Kidney (tissue), 14 donors: ENCODE results near the gene LRRFIP1. TPM values are rescaled to one million over a fixed set of nuclear protein-coding genes. Genes with fewer than 3 reads are reported as not detected.

Experiments used
- DNase-seq, 5 donors: peaks; one replicate each; pipeline ENCODE4 v3.0.0-alpha.2; 2013 to 2020
- FAIRE-seq: peaks from 2 replicates; lab custom pipeline; 2012; peaks lifted over from hg19 to GRCh38; lab: Jason Lieb, UNC
- H3K27ac ChIP-seq, 2 donors: one replicate each; pipeline ENCODE4 v1.7.0; 2013; ENCODE audit warnings: low read depth in 2 of 2, low read length in 2 of 2, inconsistent platforms in 1 of 2
- H3K27me3 ChIP-seq: one replicate; pipeline ENCODE4 v1.7.1; 2013; ENCODE audit warnings: low read length, inconsistent platforms; ENCODE audit not compliant: control insufficient read depth, insufficient read depth
- H3K36me3 ChIP-seq, 3 donors: one replicate each; pipeline versions ENCODE4 v1.7.0 to v1.7.1; 2013; ENCODE audit warnings: low read length in 3 of 3, control low read depth in 1 of 3, inconsistent platforms in 1 of 3; ENCODE audit not compliant: insufficient read depth in 3 of 3, control insufficient read depth in 2 of 3
- H3K4me1 ChIP-seq, 3 donors: one replicate each; pipeline versions ENCODE4 v1.7.0 to v1.7.1; 2013; ENCODE audit warnings: low read length in 3 of 3, inconsistent platforms in 1 of 3, low read depth in 1 of 3; ENCODE audit not compliant: control insufficient read depth in 2 of 3, insufficient read depth in 2 of 3
- H3K4me3 ChIP-seq, 3 donors: one replicate each; pipeline versions ENCODE4 v1.7.0 to v1.8.1; 2013; ENCODE audit warnings: low read length in 3 of 3, control low read depth in 1 of 3, inconsistent platforms in 1 of 3
- H3K9ac ChIP-seq, 3 donors: one replicate each; pipeline versions ENCODE4 v1.7.0 to v1.7.1; 2013; ENCODE audit warnings: low read length in 3 of 3, control low read depth in 1 of 3, inconsistent platforms in 1 of 3
- H3K9me3 ChIP-seq, 3 donors: one replicate each; pipeline versions ENCODE4 v1.7.0 to v1.7.1; 2013; ENCODE audit warnings: low read length in 3 of 3, control low read depth in 1 of 3, inconsistent platforms in 1 of 3; ENCODE audit not compliant: control insufficient read depth in 2 of 3, insufficient read depth in 1 of 3
- intact Hi-C: fragments of 100-400 bp; cut with DNase I; formaldehyde crosslinking; loops from one replicate; pipeline ENCODE4 v1.11.1; 2022
- polyA plus RNA-seq: library from polyadenylated mRNA; stranded (reverse); fragments of 350-450 nt; fragmentation: Illumina TruSeq; extraction: RNeasy Lipid Tissue Mini Kit (QIAGEN cat#74804); gene quantifications from one replicate; pipeline ENCODE4 v1.2.3, GENCODE V29; 2014; ENCODE audit warnings: low read depth, low replicate concordance; ENCODE audit not compliant: insufficient read depth
- total RNA-seq: library from RNA; stranded (reverse); fragmentation: NEBNext Ultra II Directional; extraction: Animal tissue kit (Norgen Biotek cat#: 25700); gene quantifications from one replicate; pipeline ENCODE4 v1.2.1, GENCODE V29; 2021
- TF ChIP-seq, protein P1 (sequence below): IDR thresholded peaks from 3 replicates; pipeline ENCODE4 v1.5.1; 2012; ENCODE audit warnings: mild to moderate bottlenecking, moderate library complexity, borderline replicate concordance; ENCODE audit not compliant: insufficient read depth; ENCODE audit errors: extremely low read depth
- donor health status: control.
- donor health status: control.
- donor health status: control.
- donor health status: control.
- donor health status: control.
- donor health status: DM: yes; HTN: yes; CAD: no.
- donor health status: Normal renal cell carcinoma (clear cell type).

Gene LRRFIP1
- total and polyA plus RNA-seq, 2 donors from 2014 or later = 39.1 to 204 TPM

- intact Hi-C loops = no loop called here
- Histone ChIP-seq H3K9me3 (no peaks in the 10 kb centered on the region), H3K36me3 (no peaks in the 10 kb centered on the region), H3K4me1 (no peaks in the 10 kb centered on the region), H3K27ac (no peak overlapping the region), H3K9ac (no peak overlapping the region), H3K4me3 (no peak overlapping the region), H3K27me3 (no peaks in the 10 kb centered on the region)
- no peak for FAIRE-seq
- TF ChIP-seq, protein P1, sequence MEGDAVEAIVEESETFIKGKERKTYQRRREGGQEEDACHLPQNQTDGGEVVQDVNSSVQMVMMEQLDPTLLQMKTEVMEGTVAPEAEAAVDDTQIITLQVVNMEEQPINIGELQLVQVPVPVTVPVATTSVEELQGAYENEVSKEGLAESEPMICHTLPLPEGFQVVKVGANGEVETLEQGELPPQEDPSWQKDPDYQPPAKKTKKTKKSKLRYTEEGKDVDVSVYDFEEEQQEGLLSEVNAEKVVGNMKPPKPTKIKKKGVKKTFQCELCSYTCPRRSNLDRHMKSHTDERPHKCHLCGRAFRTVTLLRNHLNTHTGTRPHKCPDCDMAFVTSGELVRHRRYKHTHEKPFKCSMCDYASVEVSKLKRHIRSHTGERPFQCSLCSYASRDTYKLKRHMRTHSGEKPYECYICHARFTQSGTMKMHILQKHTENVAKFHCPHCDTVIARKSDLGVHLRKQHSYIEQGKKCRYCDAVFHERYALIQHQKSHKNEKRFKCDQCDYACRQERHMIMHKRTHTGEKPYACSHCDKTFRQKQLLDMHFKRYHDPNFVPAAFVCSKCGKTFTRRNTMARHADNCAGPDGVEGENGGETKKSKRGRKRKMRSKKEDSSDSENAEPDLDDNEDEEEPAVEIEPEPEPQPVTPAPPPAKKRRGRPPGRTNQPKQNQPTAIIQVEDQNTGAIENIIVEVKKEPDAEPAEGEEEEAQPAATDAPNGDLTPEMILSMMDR = no peak
- DNase-seq = no peak
Observed at GRCh38 chr2:237823544-237823943, 196.2 kb downstream of the LRRFIP1 start.

DNA sequence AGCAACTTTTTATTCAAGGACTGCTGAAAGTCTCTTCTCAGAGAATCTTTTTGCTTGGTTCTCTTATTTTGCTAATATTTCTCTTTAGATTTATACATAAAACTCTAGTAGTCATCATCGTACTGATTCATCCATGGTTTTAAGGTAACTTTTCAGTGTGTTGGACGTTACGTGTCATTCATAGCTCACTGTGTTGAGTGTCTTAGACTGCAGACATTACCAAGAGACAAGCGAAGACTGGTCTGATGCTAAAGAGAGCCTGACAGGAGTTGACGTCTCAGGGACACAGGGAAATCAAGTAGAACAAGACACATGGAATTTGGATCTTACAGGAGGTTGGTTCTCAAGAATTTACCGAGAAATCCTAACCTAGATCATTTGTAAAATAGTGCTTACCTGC lies 196.7 kb downstream of the LRRFIP1 start:
- Histone ChIP-seq H3K36me3 (no peaks in the 10 kb centered on the region), H3K27ac (no peak overlapping the region), H3K27me3 (no peaks in the 10 kb centered on the region), H3K9me3 (no peaks in the 10 kb centered on the region), H3K4me1 (no peaks in the 10 kb centered on the region), H3K9ac (no peak overlapping the region), H3K4me3 (no peak overlapping the region)
- TF ChIP-seq, protein P1 = no peak
- FAIRE-seq (no peak), DNase-seq (no peak)
- intact Hi-C loops = no loop called here

DNA sequence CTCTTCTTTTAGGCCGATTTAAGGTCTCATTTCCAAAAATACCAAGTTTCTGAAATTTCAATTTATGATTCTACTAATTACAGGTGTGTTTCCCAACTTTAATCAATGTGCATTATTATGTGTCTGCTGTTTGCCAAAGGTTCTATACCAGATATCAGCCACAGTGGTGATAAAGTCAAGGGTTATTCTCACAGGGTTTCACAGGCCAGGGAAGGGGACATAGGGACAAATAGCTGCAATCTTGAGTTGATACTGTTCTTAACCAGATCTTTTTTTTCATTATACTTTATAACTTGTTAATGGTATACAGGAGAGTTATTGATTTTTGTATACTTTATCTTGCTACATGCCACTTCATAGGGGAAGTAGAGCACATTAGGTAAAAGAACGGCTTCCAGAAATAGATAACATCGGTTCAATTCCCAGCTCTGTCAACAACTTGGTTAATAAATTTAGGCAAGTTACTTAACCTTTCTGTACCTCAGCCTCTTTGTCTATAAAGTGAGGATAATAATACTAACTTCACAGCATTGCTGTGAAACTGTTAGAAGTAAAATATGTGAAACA lies 200.1 kb downstream of the LRRFIP1 start:
- Histone ChIP-seq H3K4me3 (no peak overlapping the region), H3K9ac (no peak overlapping the region), H3K9me3 (no peaks in the 10 kb centered on the region), H3K4me1 (no peaks in the 10 kb centered on the region), H3K27me3 (no peaks in the 10 kb centered on the region), H3K27ac (no peak overlapping the region), H3K36me3 (no peaks in the 10 kb centered on the region)
- DNase-seq (no peak), FAIRE-seq (no peak)
- intact Hi-C loops = no loop called here
- TF ChIP-seq, protein P1 = no peak

Other genes starting within 250 kb of the LRRFIP1 start
- 59.5 TPM for gene COL6A3, start 213.4 kb upstream of the LRRFIP1 start, total RNA-seq
- gene COL6A3, start 213.4 kb upstream of the LRRFIP1 start, polyA plus RNA-seq = 3.8 TPM
- gene MLPH, start 140.3 kb upstream of the LRRFIP1 start, total RNA-seq = 9.6 TPM
- gene MLPH, start 140.3 kb upstream of the LRRFIP1 start, polyA plus RNA-seq = 4.6 TPM
- gene PRLH, start 61.0 kb upstream of the LRRFIP1 start, total RNA-seq = not detected
- gene PRLH, start 61.0 kb upstream of the LRRFIP1 start, polyA plus RNA-seq = not detected
- 59.1 TPM for gene RAB17, start 36.9 kb upstream of the LRRFIP1 start, total RNA-seq
- 151 TPM for gene RAB17, start 36.9 kb upstream of the LRRFIP1 start, polyA plus RNA-seq
- 0.72 TPM for gene RBM44, start 171.2 kb downstream of the LRRFIP1 start, total RNA-seq
- gene RBM44, start 171.2 kb downstream of the LRRFIP1 start, polyA plus RNA-seq = not detected
- 8.8 TPM for gene RAMP1, start 232.0 kb downstream of the LRRFIP1 start, total RNA-seq
- 17.3 TPM for gene RAMP1, start 232.0 kb downstream of the LRRFIP1 start, polyA plus RNA-seq